ENCODE results near the gene C1orf141. TPM values are rescaled to one million over a fixed set of nuclear protein-coding genes. Genes with fewer than 3 reads are reported as not detected.

The C1orf141 gene
- total and polyA plus RNA-seq, 2 donors (not counting 3 experiments of a cell fraction or from before 2014, with no cell fraction given), result not detected

DNA sequence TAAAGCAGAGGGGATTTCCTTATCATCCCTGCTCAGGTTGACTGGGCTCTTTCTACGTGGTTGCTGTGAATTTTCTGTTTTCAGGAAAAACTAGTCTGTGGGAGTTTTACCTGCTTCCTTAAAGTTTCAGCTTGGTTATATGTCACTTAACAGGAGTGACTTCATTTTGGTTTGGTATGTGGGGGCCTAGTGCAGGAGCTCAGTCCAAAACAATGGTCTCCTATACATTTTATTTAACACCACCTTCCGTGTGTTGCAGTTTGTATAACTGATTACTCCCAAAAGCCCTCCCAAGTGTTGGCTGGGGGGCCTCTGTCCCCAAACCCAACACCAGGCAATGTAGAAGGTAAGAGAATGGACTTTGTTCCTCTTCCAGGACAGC lies 36.8 kb upstream of the C1orf141 start:
- Histone ChIP-seq H3K79me2 (ENCODE audit: control insufficient read depth, insufficient read depth, low read length) (no peaks in the 10 kb centered on the region), H4K20me1 (replicated peaks; ENCODE audit: control insufficient read depth, extremely low read depth, insufficient read depth, low read length) (no peaks in the 10 kb centered on the region), H3K9ac (replicated peaks; ENCODE audit: extremely low read depth, insufficient read depth, low read length) (no peak overlapping the region), H3K27ac (ENCODE audit: insufficient read depth, low read depth, low read length) (no peak overlapping the region), H3K4me3 (replicated peaks in 1 of 3; ENCODE audit: insufficient read depth in 1 of 3, low read depth in 1 of 3, low read length in 3 of 3) (no peak overlapping the region), H3K9me3 (replicated peaks; ENCODE audit: control insufficient read depth, insufficient read depth, low read length) (no peaks in the 10 kb centered on the region), H3K4me1 (ENCODE audit: control insufficient read depth, extremely low read depth, insufficient read depth, low read length) (no peaks in the 10 kb centered on the region), H2AFZ (ENCODE audit: low read depth, low read length) (no peak overlapping the region), H3K9me1 (replicated peaks; ENCODE audit: control insufficient read depth, extremely low read depth, insufficient read depth, low read length) (no peaks in the 10 kb centered on the region), H3K27me3 (ENCODE audit: control insufficient read depth in 2 of 2, insufficient read depth in 2 of 2, low read length in 2 of 2) (peaks cover 3 to 5% of the 10 kb centered on the region in 2 experiments), H3K4me2 (ENCODE audit: insufficient read depth, low read length) (no peak overlapping the region), H3K36me3 (ENCODE audit: control insufficient read depth in 2 of 2, extremely low read depth in 1 of 2, insufficient read depth in 2 of 2, low read length in 2 of 2) (no peaks in the 10 kb centered on the region)
- no peak for DNase-seq (ENCODE audit: low read depth, low spot score)
- no TSS peak for BruUV-seq (replicated peaks)
- TF ChIP-seq POLR2AphosphoS5 (IDR thresholded peaks at IDR 0.05; ENCODE audit: insufficient read depth, low read depth, low read length), result no peak
- no peak for FAIRE-seq
- ChIA-PET CTCF (interaction anchor here (1.0 to 2.3 kb wide), 3 partner anchors 22 to 176 kb away, joined by 3 to 12 read pairs (median 4); no protein-coding TSS in a partner anchor), POLR2A (no interaction called here)
- dilution Hi-C loops (cut with MboI; ENCODE audit: extremely low pct_ligation_motif_present, low sequenced_read_pairs), result no loop called here
- intact Hi-C loops (cut with micrococcal nuclease), result no loop called here

DNA sequence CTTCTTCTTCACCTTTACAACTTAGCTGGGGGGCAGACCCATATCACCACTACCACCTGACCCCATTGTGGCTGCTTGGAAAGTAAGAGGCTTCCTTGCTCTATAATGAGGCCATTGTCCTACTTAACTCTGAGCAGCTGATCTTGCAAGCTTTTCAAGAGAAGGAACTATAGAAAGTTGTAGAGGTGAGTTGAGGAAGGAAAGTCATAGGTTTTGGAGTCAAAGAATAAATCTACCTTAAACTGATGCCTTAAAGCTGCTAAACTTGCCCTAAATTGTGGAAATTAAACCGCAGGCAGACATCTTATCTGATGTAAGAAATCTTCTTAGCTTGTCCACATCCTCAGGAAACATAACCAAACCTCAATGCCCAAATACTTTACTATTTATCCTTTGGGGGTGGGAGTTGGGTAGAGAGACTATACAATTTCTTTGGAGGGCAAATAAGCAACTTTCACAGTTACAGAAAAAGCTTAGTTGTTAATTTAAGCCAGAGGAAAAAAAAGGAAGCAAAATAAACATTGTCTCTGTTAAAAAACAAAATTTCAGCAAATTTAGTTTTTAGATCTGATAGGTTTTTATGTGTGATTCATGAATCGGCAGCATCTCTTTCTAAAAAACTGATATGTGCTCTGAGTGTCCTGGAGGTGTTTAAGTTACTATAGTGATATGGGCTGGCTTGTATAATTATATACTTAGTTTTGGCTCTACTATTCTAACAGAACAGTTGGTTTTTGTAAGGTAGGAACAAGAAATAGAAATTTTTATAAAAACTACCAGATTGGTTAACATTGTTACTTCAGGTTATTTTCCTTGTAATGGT lies 36.2 kb upstream of the C1orf141 start:
- no peaks in the 10 kb centered on the region for H3K4me1 ChIP-seq (ENCODE audit: control insufficient read depth, extremely low read depth, insufficient read depth, low read length)
- intact Hi-C loops (cut with micrococcal nuclease) (no loop called here), dilution Hi-C loops (cut with MboI; ENCODE audit: extremely low pct_ligation_motif_present, low sequenced_read_pairs) (no loop called here)
- H4K20me1 ChIP-seq (replicated peaks; ENCODE audit: control insufficient read depth, extremely low read depth, insufficient read depth, low read length), result no peaks in the 10 kb centered on the region
- H3K79me2 ChIP-seq (ENCODE audit: control insufficient read depth, insufficient read depth, low read length), result no peaks in the 10 kb centered on the region
- no peak for TF ChIP-seq MYC (IDR thresholded peaks at IDR 0.05; ENCODE audit: low read depth, low read length)
- no peak for TF ChIP-seq POLR2AphosphoS5 (IDR thresholded peaks at IDR 0.05; ENCODE audit: insufficient read depth, low read depth, low read length)
- TF ChIP-seq, protein P1, sequence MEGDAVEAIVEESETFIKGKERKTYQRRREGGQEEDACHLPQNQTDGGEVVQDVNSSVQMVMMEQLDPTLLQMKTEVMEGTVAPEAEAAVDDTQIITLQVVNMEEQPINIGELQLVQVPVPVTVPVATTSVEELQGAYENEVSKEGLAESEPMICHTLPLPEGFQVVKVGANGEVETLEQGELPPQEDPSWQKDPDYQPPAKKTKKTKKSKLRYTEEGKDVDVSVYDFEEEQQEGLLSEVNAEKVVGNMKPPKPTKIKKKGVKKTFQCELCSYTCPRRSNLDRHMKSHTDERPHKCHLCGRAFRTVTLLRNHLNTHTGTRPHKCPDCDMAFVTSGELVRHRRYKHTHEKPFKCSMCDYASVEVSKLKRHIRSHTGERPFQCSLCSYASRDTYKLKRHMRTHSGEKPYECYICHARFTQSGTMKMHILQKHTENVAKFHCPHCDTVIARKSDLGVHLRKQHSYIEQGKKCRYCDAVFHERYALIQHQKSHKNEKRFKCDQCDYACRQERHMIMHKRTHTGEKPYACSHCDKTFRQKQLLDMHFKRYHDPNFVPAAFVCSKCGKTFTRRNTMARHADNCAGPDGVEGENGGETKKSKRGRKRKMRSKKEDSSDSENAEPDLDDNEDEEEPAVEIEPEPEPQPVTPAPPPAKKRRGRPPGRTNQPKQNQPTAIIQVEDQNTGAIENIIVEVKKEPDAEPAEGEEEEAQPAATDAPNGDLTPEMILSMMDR (IDR thresholded peaks at IDR 0.05; ENCODE audit: extremely low read depth in 1 of 2, insufficient read depth in 1 of 2, low read depth in 1 of 2, low read length in 2 of 2), result no peak
- no peak overlapping the region for H2AFZ ChIP-seq (ENCODE audit: low read depth, low read length)
- no peaks in the 10 kb centered on the region for H3K9me1 ChIP-seq (replicated peaks; ENCODE audit: control insufficient read depth, extremely low read depth, insufficient read depth, low read length)
- DNase-seq (ENCODE audit: low read depth, low spot score), result no peak
- no peak overlapping the region for H3K4me3 ChIP-seq (replicated peaks in 1 of 3; ENCODE audit: insufficient read depth in 1 of 3, low read depth in 1 of 3, low read length in 3 of 3)
- no peak overlapping the region for H3K27ac ChIP-seq (ENCODE audit: insufficient read depth, low read depth, low read length)
- no TSS peak for BruUV-seq (replicated peaks)
- H3K9me3 ChIP-seq (replicated peaks; ENCODE audit: control insufficient read depth, insufficient read depth, low read length), result no peaks in the 10 kb centered on the region
- FAIRE-seq, result no peak
- POLR2A ChIA-PET, result no interaction called here
- no peaks in the 10 kb centered on the region for H3K36me3 ChIP-seq (ENCODE audit: control insufficient read depth in 2 of 2, extremely low read depth in 1 of 2, insufficient read depth in 2 of 2, low read length in 2 of 2)
- CTCF ChIA-PET, result interaction anchor here (0.6 to 2.3 kb wide), 5 partner anchors 9 to 219 kb away, joined by 3 to 12 read pairs (median 3); no protein-coding TSS in a partner anchor
- H3K9ac ChIP-seq (replicated peaks; ENCODE audit: extremely low read depth, insufficient read depth, low read length), result no peak overlapping the region
- no peak overlapping the region for H3K4me2 ChIP-seq (ENCODE audit: insufficient read depth, low read length)
- H3K27me3 ChIP-seq (ENCODE audit: control insufficient read depth in 2 of 2, insufficient read depth in 2 of 2, low read length in 2 of 2), result peaks cover 5% of the 10 kb centered on the region in 2 experiments

Measured in endothelial cell of umbilical vein (primary cell).